ENCODE data around the gene SPOCK1.

SPOCK1 gene

GRCh38 chr5:137290373-137290772 lies 208.8 kb downstream of the SPOCK1 start:
- no peak for DNase-seq

- DNase-seq, result no peak
These were observed 209.3 kb downstream of the SPOCK1 start for GRCh38 chr5:137289856-137290255.

GRCh38 chr5:137287569-137287968 lies 211.6 kb downstream of the SPOCK1 start:
- no peak for DNase-seq

- DNase-seq, result no peak
These were observed 213.0 kb downstream of the SPOCK1 start for GRCh38 chr5:137286025-137286610.

GRCh38 chr5:137283801-137284200 lies 215.3 kb downstream of the SPOCK1 start:
- DNase-seq, result no peak

GRCh38 chr5:137282216-137282615 lies 216.9 kb downstream of the SPOCK1 start:
- no peak for DNase-seq

GRCh38 chr5:137281201-137281600 lies 217.9 kb downstream of the SPOCK1 start:
- DNase-seq, result no peak

GRCh38 chr5:137280656-137281055 lies 218.5 kb downstream of the SPOCK1 start:
- no peak for DNase-seq

- no peak for DNase-seq
These were observed 219.4 kb downstream of the SPOCK1 start for GRCh38 chr5:137279521-137280231.

GRCh38 chr5:137278476-137278875 lies 220.7 kb downstream of the SPOCK1 start:
- DNase-seq, result no peak

GRCh38 chr5:137275083-137275482 lies 224.0 kb downstream of the SPOCK1 start:
- DNase-seq, result no peak

GRCh38 chr5:137273511-137273910 lies 225.6 kb downstream of the SPOCK1 start:
- DNase-seq, result no peak

- no peak for DNase-seq
These were observed 226.3 kb downstream of the SPOCK1 start for GRCh38 chr5:137272831-137273230.

- no peak for DNase-seq
These were observed 229.2 kb downstream of the SPOCK1 start for GRCh38 chr5:137269946-137270345.

GRCh38 chr5:137269274-137269673 lies 229.9 kb downstream of the SPOCK1 start:
- DNase-seq, result no peak

GRCh38 chr5:137268646-137269045 lies 230.5 kb downstream of the SPOCK1 start:
- DNase-seq, result no peak

GRCh38 chr5:137266186-137266585 lies 232.9 kb downstream of the SPOCK1 start:
- DNase-seq, result no peak

GRCh38 chr5:137265457-137265856 lies 233.7 kb downstream of the SPOCK1 start:
- DNase-seq, result no peak

- DNase-seq, result no peak
These were observed 234.6 kb downstream of the SPOCK1 start for GRCh38 chr5:137264573-137264972.

GRCh38 chr5:137264041-137264440 lies 235.1 kb downstream of the SPOCK1 start:
- DNase-seq, result no peak

GRCh38 chr5:137263371-137264005 lies 235.6 kb downstream of the SPOCK1 start:
- no peak for DNase-seq

GRCh38 chr5:137262818-137263217 lies 236.3 kb downstream of the SPOCK1 start:
- DNase-seq, result no peak

GRCh38 chr5:137260820-137261695 lies 238.1 kb downstream of the SPOCK1 start:
- DNase-seq, result no peak

Measured in T-helper 1 cell (primary cell).